Ovary (tissue), 1 donor: Measurements from ENCODE around the gene SLC30A10.

Experiments used
- EP300 ChIP-seq: sonication (generic); formaldehyde crosslinking; IDR thresholded peaks from one replicate; pipeline ENCODE4 v1.6.1; 2017; ENCODE audit warnings: antibody characterized with exemption
- POLR2A ChIP-seq: fragments of 450-650 bp; IDR thresholded peaks from one replicate; pipeline ENCODE4 v1.6.1; 2017; ENCODE audit warnings: antibody characterized with exemption, mild to moderate bottlenecking, moderate library complexity

GRCh38 chr1:219940707-219941106, 12.3 kb upstream of the SLC30A10 start:
- no peak for TF ChIP-seq EP300
- no peak for TF ChIP-seq POLR2A
